Measurements from ENCODE around the gene AHCYL2. TPM values are rescaled to one million over a fixed set of nuclear protein-coding genes. Genes with fewer than 3 reads are reported as not detected.

The AHCYL2 gene
- total RNA-seq, 1 donor from 2014 or later, result 106 TPM

GRCh38 chr7:129205126-129205818, 19.6 kb upstream of the AHCYL2 start:
- no peak for ATAC-seq
- DNase-seq, result no peak
- Histone ChIP-seq H3K27ac (no peak overlapping the region), H3K4me3 (no peak overlapping the region), H3K36me3 (no peaks in the 10 kb centered on the region), H3K4me1 (no peaks in the 10 kb centered on the region), H3K27me3 (no peaks in the 10 kb centered on the region), H3K9me3 (no peaks in the 10 kb centered on the region)
- TF ChIP-seq CTCF (IDR thresholded peaks at IDR 0.05), result no peak
- intact Hi-C loops (cut with DNase I), result no loop called here

- DNase-seq (no peak), ATAC-seq (peak; percentile 34)
- Histone ChIP-seq H3K4me3 (no peak overlapping the region), H3K27ac (no peak overlapping the region), H3K4me1 (no peaks in the 10 kb centered on the region), H3K27me3 (no peaks in the 10 kb centered on the region), H3K9me3 (no peaks in the 10 kb centered on the region), H3K36me3 (no peaks in the 10 kb centered on the region)
- TF ChIP-seq CTCF (IDR thresholded peaks at IDR 0.05), result no peak
- intact Hi-C loops (cut with DNase I), result no loop called here
Observed at GRCh38 chr7:129205987-129206785, 18.6 kb upstream of the AHCYL2 start.

GRCh38 chr7:129208667-129209066, 16.2 kb upstream of the AHCYL2 start:
- Histone ChIP-seq H3K4me3 (no peak overlapping the region), H3K36me3 (no peaks in the 10 kb centered on the region), H3K9me3 (no peaks in the 10 kb centered on the region), H3K4me1 (no peaks in the 10 kb centered on the region), H3K27me3 (no peaks in the 10 kb centered on the region), H3K27ac (no peak overlapping the region)
- no peak for TF ChIP-seq CTCF (IDR thresholded peaks at IDR 0.05)
- DNase-seq, result no peak
- intact Hi-C loops (cut with DNase I), result no loop called here
- no peak for ATAC-seq

GRCh38 chr7:129209067-129209926, 15.5 kb upstream of the AHCYL2 start:
- H3K27me3 ChIP-seq, result no peaks in the 10 kb centered on the region
- intact Hi-C loops (cut with DNase I), result no loop called here
- no peak overlapping the region for H3K27ac ChIP-seq
- TF ChIP-seq CTCF (IDR thresholded peaks at IDR 0.05), result no peak
- no peaks in the 10 kb centered on the region for H3K36me3 ChIP-seq
- DNase-seq, result no peak
- H3K4me3 ChIP-seq, result no peak overlapping the region
- H3K4me1 ChIP-seq, result no peaks in the 10 kb centered on the region
- no peaks in the 10 kb centered on the region for H3K9me3 ChIP-seq
- no peak for ATAC-seq

GRCh38 chr7:129210256-129210988, 14.4 kb upstream of the AHCYL2 start:
- peak; percentile 88 for DNase-seq

More at GRCh38 chr7:129210256-129210988, 14.4 kb upstream of the AHCYL2 start:
- intact Hi-C loops (cut with DNase I), result loop anchor here (10.0 kb wide), 1 partner anchor 46 kb away; no protein-coding TSS in a partner anchor
- Histone ChIP-seq H3K36me3 (no peaks in the 10 kb centered on the region), H3K9me3 (no peaks in the 10 kb centered on the region), H3K4me3 (no peak overlapping the region), H3K4me1 (no peaks in the 10 kb centered on the region), H3K27ac (no peak overlapping the region), H3K27me3 (no peaks in the 10 kb centered on the region)
- peak; percentile 80 for TF ChIP-seq CTCF (IDR thresholded peaks at IDR 0.05)
- ATAC-seq, result peak; percentile 87

All from upper lobe of right lung (tissue), 1 donor.